GM19455 (cell line): ENCODE results near the gene TNFRSF1B.

ENCODE experiments used
- ATAC-seq: cut with Tn5 transposase; IDR thresholded peaks from one replicate; pipeline ENCODE4 v1.9.1; 2021; ENCODE audit not compliant: unreplicated experiment

The TNFRSF1B gene

DNA sequence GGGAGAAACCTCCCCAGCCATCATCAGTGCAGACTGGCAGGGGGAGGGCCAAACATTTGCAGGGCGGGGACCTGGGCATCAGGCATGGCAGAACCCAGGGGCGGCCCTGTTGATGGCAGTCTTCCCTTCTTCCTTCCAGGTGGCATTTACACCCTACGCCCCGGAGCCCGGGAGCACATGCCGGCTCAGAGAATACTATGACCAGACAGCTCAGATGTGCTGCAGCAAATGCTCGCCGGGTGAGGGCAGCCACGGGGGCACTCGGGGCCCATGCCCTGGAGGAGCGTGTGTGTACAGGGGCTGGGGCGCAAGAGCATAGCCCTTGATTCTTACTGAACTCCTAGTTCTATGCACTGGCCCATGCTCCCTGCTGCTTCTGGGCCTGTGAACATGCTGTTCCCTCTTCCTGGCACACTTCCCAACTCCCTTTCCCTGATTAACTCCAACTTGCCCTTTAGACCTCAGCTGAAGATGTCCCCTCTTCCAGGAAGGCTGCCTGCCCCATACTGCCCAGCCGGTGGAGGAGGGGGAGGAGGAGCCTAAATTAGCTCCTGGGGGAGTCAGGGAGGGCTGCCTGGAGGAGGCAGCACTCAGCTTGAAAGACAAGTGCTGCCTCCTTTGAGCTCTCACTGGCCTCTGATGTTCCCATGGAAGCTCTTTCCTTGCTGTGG lies 22.0 kb downstream of the TNFRSF1B start:
- ATAC-seq = no peak

DNA sequence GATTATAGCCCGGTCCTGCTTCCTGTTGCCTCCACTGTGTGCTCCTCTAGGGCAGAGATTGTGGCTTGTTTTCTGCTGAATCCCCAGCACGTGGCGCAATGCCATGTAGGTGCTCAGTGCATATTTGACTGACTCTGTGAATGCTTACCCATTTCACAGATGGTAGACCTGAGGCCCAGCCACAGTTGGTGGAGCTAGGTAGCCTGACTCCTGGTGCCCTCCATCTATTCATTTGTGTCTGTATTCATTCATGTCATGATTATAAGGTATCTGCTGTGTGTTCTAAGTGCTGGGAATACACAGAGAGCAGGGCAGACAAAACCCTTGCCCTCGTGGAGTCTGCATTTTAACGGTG lies 22.5 kb downstream of the TNFRSF1B start:
- no peak for ATAC-seq

DNA sequence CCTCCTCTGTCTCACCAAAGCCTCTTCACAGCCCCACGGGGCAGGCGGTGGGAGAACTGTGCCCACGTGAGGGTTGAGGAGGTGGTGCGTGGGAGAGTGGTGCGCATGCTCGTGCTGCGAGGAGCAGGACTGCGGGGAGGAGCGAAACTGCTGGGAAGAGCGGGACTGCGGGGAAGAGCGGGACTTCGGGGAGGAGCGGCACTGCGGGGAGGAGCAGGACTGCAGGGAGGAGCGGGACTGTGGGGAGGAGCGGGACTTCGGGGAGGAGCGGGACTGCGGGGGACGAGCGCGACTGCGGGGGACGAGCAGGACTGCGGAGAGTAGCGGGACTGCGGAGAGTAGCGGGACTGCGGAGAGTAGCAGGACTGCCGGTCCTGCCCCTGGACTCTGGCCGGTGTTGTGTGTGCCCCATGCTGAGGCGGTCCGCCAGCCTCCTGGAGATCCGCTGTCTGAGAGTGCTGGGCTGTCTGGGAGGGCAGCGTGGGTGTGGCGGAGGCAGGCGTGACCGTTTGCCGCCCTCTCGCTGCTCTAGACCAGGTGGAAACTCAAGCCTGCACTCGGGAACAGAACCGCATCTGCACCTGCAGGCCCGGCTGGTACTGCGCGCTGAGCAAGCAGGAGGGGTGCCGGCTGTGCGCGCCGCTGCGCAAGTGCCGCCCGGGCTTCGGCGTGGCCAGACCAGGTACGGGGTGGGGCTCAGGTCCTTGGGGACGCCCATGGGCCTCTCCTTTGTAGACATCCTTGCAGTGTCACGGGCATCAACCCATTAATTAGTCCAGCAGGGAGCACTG lies 24.6 kb downstream of the TNFRSF1B start:
- ATAC-seq = no peak

DNA sequence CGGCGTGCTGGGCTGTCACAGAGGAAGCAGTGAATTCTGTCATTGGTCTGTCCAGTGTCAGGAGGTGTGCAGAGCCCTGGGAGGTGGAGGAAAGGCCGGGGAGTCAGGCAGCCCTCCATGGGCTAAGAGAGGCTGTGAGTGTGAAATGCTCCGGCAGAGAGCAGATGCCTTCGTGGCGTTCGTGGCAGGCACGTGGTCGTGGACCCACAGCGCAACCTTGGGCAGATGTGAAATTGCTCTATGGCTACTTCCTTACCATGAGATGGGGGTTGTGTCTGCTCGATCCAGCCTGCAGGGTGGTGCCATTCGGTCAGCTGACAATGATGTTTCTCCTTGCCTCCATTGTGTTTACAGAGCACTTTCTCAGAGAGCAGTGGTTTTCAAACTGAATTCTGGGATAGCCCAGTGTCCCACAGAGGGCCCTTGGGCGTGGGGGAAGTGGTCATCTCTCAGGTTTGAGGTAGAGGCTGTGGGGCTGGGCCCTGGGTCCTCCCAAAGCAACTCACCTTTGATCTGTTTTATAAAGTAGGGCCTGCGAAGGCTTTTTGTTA lies 27.9 kb downstream of the TNFRSF1B start:
- no peak for ATAC-seq

DNA sequence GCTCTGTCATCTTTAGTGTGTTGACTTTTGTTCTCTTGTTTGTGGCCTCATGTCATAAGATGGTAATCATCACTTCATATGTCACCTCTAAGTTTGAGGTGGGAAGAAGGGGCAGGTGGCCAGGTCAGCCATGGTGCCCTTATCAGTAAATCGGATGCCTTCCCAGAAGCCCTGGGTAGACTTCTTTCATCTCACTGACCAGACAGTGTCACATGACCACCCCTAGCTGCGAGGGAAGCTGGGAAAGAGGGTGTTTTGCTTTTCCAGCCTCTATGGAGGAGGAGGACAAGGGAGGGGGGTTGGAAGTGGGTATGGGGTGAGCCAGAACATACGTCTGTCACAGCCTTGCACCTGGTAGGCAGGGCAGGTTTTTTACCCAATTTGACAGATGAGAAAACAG lies 28.6 kb downstream of the TNFRSF1B start:
- ATAC-seq = no peak

DNA sequence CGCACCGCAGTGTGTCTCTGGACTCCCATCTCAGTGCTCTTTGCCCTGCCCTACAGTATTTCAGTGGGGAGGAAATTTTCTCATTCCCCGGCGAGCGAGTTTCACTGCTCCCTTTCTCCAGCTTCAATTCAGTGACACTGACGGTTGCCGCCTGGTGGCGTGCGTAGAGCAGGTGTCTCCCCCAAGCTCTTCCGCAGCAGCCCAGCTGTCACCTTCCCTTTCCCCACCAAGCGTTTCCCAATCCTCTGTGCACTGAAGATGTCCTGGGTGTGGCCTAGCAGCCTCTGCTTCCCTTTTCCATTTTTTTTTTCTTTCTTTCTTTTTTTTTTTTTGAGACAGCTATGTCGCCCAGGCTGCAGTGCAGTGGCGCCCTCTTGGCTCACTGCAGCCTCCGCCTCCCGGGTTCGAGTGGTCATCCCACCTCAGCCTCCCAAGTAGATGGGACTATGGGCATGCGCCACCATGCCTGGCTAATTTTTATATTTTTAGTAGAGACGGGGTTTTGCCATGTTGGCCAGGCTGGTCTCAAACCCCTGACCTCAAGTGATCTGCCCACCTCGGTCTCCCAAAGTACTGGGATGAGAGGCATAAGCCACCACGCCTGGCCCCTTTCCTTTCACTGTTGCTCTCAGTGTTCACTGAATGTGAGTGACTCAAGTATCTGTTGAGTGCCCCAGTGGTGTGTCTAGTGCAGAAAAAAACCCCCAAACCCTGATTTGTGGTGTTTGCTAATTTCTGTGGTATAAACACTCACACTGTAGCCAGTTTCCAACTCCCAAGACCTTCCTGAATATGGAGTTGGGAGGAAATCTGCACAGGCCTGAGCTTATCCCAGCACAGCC lies 30.1 kb downstream of the TNFRSF1B start:
- ATAC-seq = no peak

DNA sequence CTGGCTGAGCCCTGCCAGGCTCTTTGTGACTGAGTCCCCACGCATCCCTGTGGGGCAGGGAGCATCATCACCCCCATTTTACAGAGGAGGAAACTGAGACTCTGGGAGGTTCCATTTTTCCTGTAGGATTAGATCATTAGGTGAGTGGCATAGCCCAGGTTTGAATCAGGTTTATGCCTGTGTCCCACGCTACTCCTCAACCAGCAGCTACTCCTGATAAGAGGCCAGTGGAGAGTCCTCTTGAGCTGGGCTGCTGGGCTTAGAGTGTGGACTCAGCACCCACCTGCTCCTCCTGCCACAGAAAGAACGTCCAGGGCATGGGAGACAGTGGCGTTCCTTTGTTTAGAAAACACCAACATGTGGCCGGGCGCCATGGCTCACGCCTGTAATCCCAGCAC lies 30.7 kb downstream of the TNFRSF1B start:
- no peak for ATAC-seq

DNA sequence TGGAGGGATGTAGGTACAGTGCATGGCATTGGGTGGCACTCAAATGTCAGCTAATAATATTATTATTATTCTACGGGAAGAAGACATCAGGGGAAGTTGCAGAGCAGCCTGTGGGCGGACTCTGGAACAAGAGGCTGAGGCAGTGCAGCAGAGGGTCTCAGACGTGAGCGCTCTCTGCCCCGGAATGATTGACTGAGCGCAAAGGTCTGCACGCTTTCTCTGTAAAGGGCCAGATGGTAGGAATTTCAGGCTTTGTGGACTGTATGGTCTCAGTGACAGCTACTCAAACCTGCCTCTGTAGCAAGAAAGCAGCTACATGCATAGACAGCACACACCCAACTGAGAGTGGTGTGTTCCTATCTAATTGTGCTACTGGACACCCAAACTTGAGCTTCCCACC lies 33.4 kb downstream of the TNFRSF1B start:
- no peak for ATAC-seq

DNA sequence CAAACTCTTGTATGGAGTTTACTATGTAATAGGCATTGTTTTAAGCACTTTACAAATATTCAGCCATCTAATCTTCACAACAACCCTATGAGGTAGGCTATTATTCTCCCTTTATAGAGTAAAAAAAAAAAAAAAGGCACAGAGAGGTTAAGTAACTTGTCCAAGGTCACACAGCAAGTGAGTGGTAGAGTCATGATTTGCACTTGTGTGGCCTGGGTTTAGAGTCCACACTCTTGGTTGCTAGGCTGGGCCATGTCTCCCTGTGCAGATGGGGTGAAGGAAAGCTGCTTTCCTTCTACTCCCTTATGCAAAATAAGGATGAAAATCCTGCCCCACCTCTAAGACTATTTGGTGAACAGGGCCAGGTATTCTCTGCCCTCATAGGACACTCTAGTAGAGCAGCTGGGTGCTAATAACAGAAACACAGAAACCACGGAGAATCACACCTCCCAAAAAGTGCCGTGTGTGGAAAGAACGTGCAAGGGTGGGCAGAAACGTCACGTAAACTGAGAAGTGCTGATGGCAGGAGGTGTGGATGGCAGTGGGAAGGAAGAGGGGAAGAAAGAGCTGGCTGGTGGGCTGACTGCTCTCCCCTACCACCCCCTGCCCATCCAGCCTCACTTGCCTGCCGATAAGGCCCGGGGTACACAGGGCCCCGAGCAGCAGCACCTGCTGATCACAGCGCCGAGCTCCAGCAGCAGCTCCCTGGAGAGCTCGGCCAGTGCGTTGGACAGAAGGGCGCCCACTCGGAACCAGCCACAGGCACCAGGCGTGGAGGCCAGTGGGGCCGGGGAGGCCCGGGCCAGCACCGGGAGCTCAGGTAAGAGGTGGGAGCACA lies 34.8 kb downstream of the TNFRSF1B start:
- no peak for ATAC-seq

DNA sequence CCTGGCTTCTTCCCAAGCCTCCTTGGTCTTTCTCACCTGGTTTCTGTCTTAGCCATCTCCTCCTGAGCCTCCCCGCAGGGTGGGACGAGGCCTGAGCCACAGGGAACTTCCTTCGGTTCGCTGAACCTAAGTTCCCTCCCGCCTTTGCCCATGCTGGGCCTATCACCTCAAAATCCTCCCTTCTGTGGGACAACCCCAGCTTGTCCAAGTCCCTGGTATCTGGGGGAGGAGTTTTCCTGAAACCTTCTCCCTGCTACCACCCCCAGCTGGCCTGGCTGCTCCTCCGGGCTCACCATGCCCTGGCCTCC lies 35.4 kb downstream of the TNFRSF1B start:
- no peak for ATAC-seq

DNA sequence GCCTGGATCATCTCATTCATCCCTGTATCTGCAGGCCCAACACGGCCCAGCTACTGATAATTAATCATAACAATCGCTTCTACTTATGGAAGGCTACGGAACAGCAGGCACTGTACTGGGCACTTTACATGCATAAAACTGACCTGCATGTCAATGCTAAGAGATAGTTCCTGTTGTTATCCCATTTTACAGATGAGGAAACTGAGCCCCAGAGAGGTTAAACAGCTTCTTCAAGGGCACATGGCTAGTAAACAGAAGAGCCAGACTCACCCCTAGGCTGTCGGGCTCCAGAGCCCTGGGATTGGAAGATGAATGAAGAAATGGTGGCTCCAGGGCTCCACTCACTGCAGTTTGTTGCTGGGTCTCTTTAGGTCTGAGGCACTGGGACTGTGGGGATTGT lies 35.8 kb downstream of the TNFRSF1B start:
- ATAC-seq = no peak

DNA sequence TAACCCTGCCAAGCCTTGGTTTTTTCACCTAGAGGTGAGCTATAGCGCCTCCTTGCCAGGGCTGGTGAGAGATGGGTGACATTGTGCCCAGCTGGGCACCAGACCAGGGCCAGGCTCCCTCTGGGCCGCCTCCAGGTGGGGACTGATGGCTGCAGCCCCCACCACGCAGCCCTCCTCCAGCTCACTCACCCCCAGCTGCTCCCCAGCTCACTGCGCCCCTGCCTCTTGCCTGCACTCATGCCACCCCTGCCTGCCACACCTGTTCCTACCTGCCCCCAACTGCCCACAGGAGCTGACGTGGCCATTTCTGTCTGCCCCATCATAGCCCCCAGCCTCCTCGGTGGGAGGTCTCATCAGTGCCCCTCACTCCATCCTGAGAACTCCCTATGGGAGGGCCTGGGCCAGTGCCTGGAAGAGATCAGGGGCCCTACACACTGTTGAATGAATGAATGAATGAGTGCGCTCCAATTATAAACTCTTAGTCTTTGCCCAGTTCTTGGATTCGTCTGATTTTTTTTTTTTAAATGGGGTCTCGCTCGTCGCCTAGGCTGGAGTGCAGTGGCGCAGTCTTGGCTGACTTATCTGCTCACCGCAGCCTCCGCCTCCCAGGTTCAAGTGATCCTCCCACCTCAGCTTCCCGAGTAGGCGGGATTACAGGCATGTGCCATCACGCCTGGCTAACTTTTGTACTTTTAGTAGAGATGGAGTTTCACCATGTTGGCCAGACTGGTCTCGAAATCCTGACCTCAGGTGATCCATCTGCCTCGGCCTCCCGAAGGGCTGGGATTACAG lies 36.6 kb downstream of the TNFRSF1B start:
- ATAC-seq = no peak

DNA sequence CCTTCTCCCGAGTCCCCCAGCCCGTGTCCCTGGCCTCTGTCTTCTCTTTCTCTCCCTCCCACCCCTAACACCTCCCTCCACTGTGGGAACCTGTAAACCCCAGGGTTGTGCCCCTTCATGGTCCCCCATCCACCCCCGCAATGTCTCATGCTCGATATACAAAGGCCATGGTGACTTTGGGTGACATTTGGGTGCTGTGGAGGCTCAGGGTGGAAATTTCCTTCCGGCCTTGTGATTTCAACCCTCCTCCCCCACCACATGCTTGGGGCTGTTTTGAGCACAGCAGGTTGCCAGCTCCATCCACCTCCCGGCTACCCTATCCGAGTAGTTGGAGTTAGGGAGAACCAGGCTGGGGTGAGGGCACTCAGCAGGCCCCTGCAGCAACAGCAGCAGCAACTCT lies 37.3 kb downstream of the TNFRSF1B start:
- ATAC-seq = no peak

DNA sequence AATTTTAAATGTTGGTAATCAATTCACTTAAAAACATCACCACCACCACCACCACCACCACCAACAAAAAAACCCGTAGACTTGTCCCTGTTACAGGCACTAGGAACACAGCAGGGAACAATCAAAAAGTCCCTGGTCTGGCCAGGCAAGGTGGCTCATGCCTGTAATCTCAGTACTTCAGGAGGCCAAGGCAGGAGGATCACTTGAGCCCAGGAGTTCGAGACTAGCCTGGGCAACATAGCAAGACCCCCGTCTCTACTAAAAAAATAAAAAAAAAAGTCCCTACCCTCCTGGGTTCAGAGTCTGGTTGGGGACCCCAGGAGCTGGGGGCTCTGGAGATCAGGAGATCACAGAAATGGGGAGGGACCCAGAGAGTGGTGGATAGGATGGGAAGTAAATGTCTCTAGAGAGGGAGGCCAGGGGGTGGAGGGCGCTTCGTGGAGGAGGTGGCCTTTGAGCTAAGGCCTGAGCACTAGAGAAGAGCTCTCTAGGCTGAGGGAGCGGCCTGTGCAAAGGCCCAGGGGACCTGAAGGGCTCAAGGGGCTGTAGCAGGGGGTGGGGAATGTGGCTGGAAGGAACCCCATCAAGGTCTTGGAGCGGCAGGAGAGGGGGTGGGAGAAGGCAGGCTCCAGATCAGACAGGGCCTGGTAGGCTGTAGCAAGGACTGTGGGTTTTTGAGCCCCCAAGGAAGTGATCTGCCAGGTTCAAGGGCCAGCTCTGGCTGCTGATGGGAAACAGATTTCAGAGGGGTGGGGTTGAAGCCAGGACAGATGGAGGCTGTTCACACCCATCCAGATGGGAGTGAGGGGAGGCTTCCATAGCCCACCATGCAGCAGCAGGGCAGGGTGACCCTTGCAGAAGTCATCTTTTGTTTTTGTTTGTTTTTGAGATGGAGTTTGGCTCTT lies 38.2 kb downstream of the TNFRSF1B start:
- ATAC-seq = no peak

DNA sequence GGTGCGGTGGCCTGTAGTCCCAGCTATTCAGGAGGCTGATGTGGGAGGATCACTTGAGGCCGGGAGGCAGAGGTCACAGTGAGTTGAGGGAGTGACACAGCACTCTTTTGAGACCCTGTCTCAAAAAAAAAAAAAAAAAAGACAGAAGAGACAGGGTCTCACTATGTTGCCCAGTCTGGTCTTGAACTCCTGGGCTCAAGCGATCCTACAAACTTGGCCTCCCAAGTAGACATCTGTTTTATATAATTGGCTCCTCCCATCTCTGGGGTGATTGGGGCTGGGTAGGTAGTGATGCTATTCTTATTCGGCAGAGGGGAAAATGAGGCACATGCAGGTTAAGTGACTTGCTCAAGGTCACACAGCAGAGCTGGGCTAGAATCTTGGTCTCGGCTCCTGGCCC lies 39.4 kb downstream of the TNFRSF1B start:
- no peak for ATAC-seq

DNA sequence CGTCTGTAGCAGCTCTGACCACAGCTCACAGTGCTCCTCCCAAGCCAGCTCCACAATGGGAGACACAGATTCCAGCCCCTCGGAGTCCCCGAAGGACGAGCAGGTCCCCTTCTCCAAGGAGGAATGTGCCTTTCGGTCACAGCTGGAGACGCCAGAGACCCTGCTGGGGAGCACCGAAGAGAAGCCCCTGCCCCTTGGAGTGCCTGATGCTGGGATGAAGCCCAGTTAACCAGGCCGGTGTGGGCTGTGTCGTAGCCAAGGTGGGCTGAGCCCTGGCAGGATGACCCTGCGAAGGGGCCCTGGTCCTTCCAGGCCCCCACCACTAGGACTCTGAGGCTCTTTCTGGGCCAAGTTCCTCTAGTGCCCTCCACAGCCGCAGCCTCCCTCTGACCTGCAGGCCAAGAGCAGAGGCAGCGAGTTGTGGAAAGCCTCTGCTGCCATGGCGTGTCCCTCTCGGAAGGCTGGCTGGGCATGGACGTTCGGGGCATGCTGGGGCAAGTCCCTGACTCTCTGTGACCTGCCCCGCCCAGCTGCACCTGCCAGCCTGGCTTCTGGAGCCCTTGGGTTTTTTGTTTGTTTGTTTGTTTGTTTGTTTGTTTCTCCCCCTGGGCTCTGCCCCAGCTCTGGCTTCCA lies 40.1 kb downstream of the TNFRSF1B start:
- no peak for ATAC-seq

DNA sequence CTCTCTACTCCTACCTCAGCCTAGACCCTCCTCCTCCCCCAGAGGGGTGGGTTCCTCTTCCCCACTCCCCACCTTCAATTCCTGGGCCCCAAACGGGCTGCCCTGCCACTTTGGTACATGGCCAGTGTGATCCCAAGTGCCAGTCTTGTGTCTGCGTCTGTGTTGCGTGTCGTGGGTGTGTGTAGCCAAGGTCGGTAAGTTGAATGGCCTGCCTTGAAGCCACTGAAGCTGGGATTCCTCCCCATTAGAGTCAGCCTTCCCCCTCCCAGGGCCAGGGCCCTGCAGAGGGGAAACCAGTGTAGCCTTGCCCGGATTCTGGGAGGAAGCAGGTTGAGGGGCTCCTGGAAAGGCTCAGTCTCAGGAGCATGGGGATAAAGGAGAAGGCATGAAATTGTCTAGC lies 41.5 kb downstream of the TNFRSF1B start:
- no peak for ATAC-seq

DNA sequence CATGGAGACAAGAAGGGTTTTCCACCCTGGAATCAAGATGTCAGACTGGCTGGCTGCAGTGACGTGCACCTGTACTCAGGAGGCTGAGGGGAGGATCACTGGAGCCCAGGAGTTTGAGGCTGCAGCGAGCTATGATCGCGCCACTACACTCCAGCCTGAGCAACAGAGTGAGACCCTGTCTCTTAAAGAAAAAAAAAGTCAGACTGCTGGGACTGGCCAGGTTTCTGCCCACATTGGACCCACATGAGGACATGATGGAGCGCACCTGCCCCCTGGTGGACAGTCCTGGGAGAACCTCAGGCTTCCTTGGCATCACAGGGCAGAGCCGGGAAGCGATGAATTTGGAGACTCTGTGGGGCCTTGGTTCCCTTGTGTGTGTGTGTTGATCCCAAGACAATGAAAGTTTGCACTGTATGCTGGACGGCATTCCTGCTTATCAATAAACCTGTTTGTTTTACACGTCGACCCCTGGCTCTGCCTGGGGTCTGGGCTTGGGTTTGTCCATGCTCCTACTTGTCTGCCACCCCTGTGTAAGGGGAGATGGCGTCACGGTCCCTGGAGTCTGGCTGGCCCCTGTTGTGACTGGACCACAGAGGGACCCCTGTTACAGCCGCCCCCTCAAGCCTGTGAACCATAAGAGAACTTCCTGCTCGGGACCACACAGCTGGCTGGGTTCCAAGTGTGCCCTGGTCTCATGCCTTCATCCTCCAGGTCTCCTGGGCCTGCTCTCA lies 42.1 kb downstream of the TNFRSF1B start:
- ATAC-seq = no peak
